Progenitor cell of endocrine pancreas (in vitro differentiated cells): Measurements from ENCODE around the gene CEP20. TPM values are rescaled to one million over a fixed set of nuclear protein-coding genes. Genes with fewer than 3 reads are reported as not detected.
"Not testable (repeated sequence)": the region's sequence is repeated elsewhere in the genome, so short reads cannot be mapped to it uniquely, and the experiment has no call there.

Source experiments
- DNase-seq: peaks from one replicate; pipeline ENCODE4 v3.0.0; 2021; ENCODE audit warnings: low spot score; ENCODE audit not compliant: unreplicated experiment
- H3K27ac Mint-ChIP-seq: 2 replicates; pipeline ENCODE4 v1.8.0; 2021; ENCODE audit warnings: mild to moderate bottlenecking, moderate library complexity, mixed read lengths
- H3K27me3 Mint-ChIP-seq: 2 replicates; pipeline ENCODE4 v1.8.0; 2021; ENCODE audit warnings: mixed read lengths
- H3K36me3 Mint-ChIP-seq: 2 replicates; pipeline ENCODE4 v1.8.0; 2022; ENCODE audit warnings: mixed read lengths; ENCODE audit not compliant: insufficient read depth
- H3K4me1 Mint-ChIP-seq: 2 replicates; pipeline ENCODE4 v1.8.0; 2021; ENCODE audit warnings: low read depth, mixed read lengths
- H3K4me3 Mint-ChIP-seq: 2 replicates; pipeline ENCODE4 v1.8.0; 2021; ENCODE audit warnings: low read depth, mild to moderate bottlenecking, moderate library complexity, mixed read lengths
- H3K9me3 Mint-ChIP-seq: 2 replicates; pipeline ENCODE4 v1.8.0; 2021; ENCODE audit warnings: low read depth, mixed read lengths
- CTCF ChIP-seq: fragments of 200-600 bp; sonication (generic); IDR thresholded peaks from one replicate; pipeline ENCODE4 v1.5.0; 2021; ENCODE audit warnings: antibody characterized with exemption, mild to moderate bottlenecking; ENCODE audit not compliant: unreplicated experiment
- total RNA-seq: library from RNA; stranded (reverse); gene quantifications from 2 replicates; pipeline ENCODE4 v1.2.1, GENCODE V29; 2021

CEP20 gene
- total RNA-seq, 1 donor from 2014 or later = 23.8 TPM

GRCh38 chr16:15854906-15855703, 33.3 kb downstream of the CEP20 start:
- Mint-ChIP-seq H3K4me1 (peaks cover 2% of the 10 kb centered on the region), H3K27me3 (peaks cover 57% of the 10 kb centered on the region), H3K27ac (no peak overlapping the region), H3K9me3 (no peaks in the 10 kb centered on the region), H3K4me3 (no peak overlapping the region), H3K36me3 (no peaks in the 10 kb centered on the region)
- no peak for TF ChIP-seq CTCF
- DNase-seq = no peak

- Mint-ChIP-seq H3K9me3 (no peaks in the 10 kb centered on the region), H3K4me1 (peaks cover 2% of the 10 kb centered on the region), H3K4me3 (no peak overlapping the region), H3K27ac (no peak overlapping the region), H3K36me3 (no peaks in the 10 kb centered on the region), H3K27me3 (peaks cover 52% of the 10 kb centered on the region)
- TF ChIP-seq CTCF = no peak
- no peak for DNase-seq
Observed at GRCh38 chr16:15854061-15854460, 34.3 kb downstream of the CEP20 start.

- Mint-ChIP-seq H3K9me3 (no peaks in the 10 kb centered on the region), H3K27ac (no peak overlapping the region), H3K4me3 (no peak overlapping the region), H3K4me1 (peaks cover 2% of the 10 kb centered on the region), H3K27me3 (peaks cover 54% of the 10 kb centered on the region), H3K36me3 (no peaks in the 10 kb centered on the region)
- TF ChIP-seq CTCF = no peak
- no peak for DNase-seq
Observed at GRCh38 chr16:15853021-15853420, 35.4 kb downstream of the CEP20 start.

GRCh38 chr16:15850555-15850954, 37.8 kb downstream of the CEP20 start:
- not testable (repeated sequence) for DNase-seq, H3K36me3 Mint-ChIP-seq, H3K9me3 Mint-ChIP-seq, H3K4me1 Mint-ChIP-seq, H3K4me3 Mint-ChIP-seq, H3K27ac Mint-ChIP-seq
- peaks cover 41% of the 10 kb centered on the region for H3K27me3 Mint-ChIP-seq

GRCh38 chr16:15849209-15849981, 39.0 kb downstream of the CEP20 start:
- TF ChIP-seq CTCF = no peak
- no peaks in the 10 kb centered on the region for H3K4me1 Mint-ChIP-seq
- peaks cover 33% of the 10 kb centered on the region for H3K27me3 Mint-ChIP-seq
- H3K27ac Mint-ChIP-seq = no peak overlapping the region
- DNase-seq = no peak
- no peaks in the 10 kb centered on the region for H3K9me3 Mint-ChIP-seq
- H3K36me3 Mint-ChIP-seq = no peaks in the 10 kb centered on the region
- H3K4me3 Mint-ChIP-seq = no peak overlapping the region
